ENCODE data around the gene SCAMP2.

DNA sequence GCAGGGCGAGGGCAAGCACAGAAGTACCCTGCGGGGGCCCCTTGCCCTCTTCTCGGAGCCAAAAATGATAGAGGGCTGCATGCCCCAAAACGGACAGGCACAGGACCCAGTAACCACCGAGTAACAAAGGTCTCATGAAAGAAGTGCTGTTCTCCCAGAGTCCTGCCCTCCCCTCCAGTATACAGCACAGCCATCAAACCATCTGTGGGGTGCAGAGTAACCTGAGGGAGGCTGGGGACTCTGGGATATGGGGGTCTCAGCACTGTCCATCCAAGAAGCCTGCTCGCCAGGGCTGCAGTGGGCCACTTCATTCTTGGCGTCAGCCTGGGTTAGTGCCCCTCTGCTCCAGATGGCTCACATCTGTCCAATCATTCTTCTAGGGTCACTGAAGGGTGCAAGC, 36.3 kb downstream of the SCAMP2 start:
- TF ChIP-seq FOXK2 (IDR thresholded peaks at IDR 0.05) (no peak), POLR2A (IDR thresholded peaks at IDR 0.05; ENCODE audit: insufficient read depth in 1 of 2, low read depth in 2 of 2, low read length in 2 of 2) (no peak), ZSCAN29 (CRISPR knock-in tag; conservative IDR thresholded peaks at IDR 0.05) (no peak), NFYC (CRISPR knock-in tag; IDR thresholded peaks at IDR 0.05) (no peak)
- TF ChIP-seq, protein P1, sequence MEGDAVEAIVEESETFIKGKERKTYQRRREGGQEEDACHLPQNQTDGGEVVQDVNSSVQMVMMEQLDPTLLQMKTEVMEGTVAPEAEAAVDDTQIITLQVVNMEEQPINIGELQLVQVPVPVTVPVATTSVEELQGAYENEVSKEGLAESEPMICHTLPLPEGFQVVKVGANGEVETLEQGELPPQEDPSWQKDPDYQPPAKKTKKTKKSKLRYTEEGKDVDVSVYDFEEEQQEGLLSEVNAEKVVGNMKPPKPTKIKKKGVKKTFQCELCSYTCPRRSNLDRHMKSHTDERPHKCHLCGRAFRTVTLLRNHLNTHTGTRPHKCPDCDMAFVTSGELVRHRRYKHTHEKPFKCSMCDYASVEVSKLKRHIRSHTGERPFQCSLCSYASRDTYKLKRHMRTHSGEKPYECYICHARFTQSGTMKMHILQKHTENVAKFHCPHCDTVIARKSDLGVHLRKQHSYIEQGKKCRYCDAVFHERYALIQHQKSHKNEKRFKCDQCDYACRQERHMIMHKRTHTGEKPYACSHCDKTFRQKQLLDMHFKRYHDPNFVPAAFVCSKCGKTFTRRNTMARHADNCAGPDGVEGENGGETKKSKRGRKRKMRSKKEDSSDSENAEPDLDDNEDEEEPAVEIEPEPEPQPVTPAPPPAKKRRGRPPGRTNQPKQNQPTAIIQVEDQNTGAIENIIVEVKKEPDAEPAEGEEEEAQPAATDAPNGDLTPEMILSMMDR (CRISPR knock-in tag; IDR thresholded peaks at IDR 0.05) = no peak
- TF ChIP-seq, protein P2, sequence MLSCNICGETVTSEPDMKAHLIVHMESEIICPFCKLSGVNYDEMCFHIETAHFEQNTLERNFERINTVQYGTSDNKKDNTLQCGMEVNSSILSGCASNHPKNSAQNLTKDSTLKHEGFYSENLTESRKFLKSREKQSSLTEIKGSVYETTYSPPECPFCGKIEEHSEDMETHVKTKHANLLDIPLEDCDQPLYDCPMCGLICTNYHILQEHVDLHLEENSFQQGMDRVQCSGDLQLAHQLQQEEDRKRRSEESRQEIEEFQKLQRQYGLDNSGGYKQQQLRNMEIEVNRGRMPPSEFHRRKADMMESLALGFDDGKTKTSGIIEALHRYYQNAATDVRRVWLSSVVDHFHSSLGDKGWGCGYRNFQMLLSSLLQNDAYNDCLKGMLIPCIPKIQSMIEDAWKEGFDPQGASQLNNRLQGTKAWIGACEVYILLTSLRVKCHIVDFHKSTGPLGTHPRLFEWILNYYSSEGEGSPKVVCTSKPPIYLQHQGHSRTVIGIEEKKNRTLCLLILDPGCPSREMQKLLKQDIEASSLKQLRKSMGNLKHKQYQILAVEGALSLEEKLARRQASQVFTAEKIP (CRISPR knock-in tag; IDR thresholded peaks at IDR 0.05; ENCODE audit: borderline replicate concordance) = no peak
- TF ChIP-seq, protein P3, sequence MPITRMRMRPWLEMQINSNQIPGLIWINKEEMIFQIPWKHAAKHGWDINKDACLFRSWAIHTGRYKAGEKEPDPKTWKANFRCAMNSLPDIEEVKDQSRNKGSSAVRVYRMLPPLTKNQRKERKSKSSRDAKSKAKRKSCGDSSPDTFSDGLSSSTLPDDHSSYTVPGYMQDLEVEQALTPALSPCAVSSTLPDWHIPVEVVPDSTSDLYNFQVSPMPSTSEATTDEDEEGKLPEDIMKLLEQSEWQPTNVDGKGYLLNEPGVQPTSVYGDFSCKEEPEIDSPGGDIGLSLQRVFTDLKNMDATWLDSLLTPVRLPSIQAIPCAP (CRISPR knock-in tag; IDR thresholded peaks at IDR 0.05; ENCODE audit: low read depth) = no peak

Data from HepG2 (cell line).